Stimulated activated CD4-positive, alpha-beta T cell treated with anti-CD3 and anti-CD28 coated beads, TNF-alpha, amount 100 ng/mL, for 48 hours (primary cell): ENCODE data around the gene PTH2.
"Not testable (repeated sequence)": the region's sequence is repeated elsewhere in the genome, so short reads cannot be mapped to it uniquely, and the experiment has no call there.

Source experiments
- DNase-seq, 3 donors: peaks; one replicate each; pipeline ENCODE4 v3.0.0-alpha.2; 2020; ENCODE audit warnings: low read depth in 3 of 3

PTH2 gene

DNA sequence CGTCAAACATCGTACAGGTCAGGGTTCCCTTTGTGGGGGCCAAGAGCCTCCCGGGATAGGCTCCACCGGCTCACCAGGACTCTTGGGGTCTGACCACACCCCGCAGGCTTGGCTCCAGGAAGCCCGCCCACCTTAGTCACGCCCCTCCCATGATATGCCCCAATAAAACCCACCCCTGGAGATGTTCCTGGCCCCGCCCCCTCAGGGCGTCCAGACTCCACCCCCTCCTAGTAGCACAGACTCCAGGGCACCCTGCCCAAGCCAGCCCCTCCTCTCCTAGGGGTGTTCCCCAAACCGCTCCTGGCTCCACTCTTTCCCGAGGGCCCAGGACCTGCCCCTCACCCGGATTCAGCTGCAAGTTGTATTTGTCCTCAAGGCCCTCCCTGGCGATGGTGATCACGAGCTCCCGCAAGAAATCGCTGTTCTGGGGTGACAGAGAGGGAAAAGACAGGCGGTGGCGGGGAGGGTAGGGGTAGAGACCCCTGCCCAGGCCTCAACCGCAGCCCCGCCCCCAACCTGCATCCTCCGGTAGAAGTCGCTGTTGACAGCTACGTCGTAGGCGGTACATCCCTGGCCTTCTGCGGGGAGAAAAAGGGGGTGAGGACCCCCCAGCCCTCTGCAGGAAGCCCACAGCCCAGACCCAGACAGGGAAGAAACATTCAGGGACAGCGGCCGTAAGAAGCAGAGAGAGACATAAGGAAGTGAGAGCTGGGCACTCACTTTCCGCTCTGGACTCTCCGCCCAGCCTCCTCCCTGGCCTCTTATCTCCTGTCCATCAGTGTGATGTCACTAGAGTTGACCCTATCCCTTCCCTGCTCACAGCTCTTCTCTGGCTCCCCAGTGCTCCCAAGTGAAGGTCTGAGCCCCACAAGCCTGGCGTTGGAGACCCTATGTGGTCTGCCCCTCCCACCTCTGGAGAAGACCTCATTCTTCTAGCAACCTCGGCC is 24.5 kb upstream of the PTH2 start:
- no peak for DNase-seq

- DNase-seq = no peak
These were observed 22.8 kb upstream of the PTH2 start for GRCh38 chr19:49445997-49446396.

- not testable (repeated sequence) for DNase-seq
These were observed 21.0 kb upstream of the PTH2 start for GRCh38 chr19:49444100-49444700.

DNA sequence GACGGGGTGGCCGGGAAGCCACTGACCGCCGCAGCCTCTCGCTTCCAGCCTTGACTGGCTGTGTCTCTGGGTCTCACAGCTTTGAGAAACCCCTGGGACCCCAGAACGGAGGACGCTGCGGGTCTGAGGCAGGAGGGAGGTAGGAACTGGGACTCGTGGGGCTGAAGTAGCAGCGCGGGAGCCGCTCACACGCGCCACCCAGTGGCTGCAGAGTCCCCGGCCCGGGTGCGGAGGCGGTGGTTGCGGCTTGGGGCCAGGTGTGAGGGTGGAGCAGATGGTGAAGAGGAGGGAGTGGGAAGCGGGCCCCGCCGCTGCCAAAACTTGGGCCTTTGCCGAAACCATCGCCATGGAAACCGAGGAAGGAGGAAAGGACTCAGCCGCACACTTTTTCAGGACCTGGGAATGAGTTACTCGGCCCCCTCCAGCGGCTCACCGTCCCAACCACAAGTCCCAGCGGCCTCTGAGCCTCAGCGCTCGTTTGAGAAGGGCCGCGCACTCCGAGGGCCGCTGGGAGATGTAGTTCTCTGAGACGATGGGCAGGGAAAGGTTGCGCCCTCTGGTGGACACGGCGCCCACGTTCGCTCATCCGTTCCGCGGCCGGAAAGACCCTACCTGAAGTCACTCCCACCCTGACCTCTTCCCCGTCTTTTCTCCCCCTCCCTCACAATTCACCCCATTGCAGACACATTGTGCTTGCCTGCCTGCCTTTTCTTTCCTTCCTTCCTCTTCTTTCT is 20.3 kb upstream of the PTH2 start:
- peak; percentile 87 to 92 (median 89) for DNase-seq

GRCh38 chr19:49442771-49443365 is 19.6 kb upstream of the PTH2 start:
- DNase-seq = peak in 1 of 3 donors; percentile 56

- no peak for DNase-seq
These were observed 19.1 kb upstream of the PTH2 start for GRCh38 chr19:49442354-49442753.

DNA sequence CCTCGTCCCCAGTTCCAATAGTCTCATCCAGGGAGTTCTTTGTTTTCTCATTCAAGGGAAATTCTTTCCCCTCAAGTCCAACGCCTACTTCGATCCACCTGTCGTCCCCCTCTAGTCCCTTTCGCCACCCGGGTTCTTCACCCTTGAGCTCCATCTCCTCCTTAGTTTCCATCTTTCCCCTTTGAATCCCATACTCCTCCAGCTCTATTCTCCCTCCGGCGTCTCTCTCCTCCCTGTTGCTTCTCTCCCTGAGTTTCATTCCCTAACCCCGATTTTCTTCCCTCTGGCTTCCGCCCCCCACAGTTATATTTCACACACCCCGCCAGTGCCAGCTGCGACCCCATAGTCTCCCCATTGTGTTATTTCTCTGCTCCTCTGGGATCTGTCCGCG is 18.7 kb upstream of the PTH2 start:
- DNase-seq = no peak

DNA sequence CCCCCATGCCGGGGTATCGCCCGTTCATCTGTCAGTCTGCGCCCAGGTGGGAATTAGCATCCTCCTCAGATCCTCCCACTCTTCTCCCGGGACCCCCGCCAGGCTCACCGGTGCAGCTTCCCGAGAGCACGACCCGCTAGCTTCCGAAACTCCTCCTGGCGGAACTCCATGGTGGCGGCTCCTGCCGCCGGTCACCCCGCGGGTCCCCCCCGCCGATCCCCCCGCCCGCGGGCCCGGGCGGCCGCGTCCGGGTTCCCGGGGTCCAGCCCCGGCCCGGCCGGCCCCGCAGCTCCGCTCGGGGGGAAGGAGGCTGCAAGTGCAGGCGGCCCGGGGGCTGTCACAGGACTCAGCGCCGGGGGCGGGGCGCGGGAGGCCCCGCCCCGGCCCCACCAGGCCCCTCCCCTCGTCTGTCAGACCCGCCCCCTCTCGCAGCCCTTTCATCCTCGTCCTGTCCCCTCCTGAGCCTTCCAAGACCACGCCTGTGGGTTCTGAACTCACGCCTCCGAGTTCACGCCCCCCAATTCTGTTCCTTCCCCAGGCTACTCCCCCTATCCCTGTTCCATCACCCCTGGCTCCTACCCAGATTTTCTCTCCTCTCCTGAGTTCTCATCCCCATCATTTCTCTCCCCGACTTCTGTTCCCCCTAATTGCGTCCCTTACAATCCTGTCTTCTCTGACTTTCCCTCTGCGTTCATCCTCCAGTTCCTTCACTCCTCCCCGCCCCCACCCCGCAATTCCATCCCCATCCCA is 18.1 kb upstream of the PTH2 start, which contains the start of gene SLC17A7:
Gene SLC17A7 (minus strand): TSS at position 318 of the 750 bp plus-strand sequence. CDS start 148 bp downstream, at position 170.
- peak in 1 of 3 donors; percentile 41 for DNase-seq

GRCh38 chr19:49440439-49441209 is 17.4 kb upstream of the PTH2 start:
- DNase-seq = no peak

GRCh38 chr19:49439836-49440235 is 16.6 kb upstream of the PTH2 start:
- DNase-seq = no peak

DNA sequence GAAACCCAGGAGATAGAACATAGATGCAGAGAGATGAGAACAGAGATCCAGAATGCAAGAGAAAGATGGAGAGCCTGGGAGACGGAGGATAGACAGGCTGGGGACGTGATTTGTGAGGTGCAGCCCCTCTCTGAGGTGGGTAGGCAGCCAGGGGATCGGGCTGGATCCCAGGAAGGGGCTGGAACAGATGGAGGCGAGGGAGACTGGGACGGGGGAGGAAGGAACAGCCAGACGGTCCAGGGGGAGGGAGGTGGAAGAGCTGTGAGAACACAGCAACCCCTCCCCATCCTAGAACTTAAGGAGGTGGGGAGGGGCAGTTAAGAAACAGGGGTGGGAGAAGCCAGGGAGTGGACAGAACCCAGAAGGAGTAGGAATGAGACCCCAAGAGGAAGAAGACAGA is 15.0 kb upstream of the PTH2 start:
- no peak for DNase-seq

GRCh38 chr19:49437231-49437630 is 14.0 kb upstream of the PTH2 start:
- no peak for DNase-seq

DNA sequence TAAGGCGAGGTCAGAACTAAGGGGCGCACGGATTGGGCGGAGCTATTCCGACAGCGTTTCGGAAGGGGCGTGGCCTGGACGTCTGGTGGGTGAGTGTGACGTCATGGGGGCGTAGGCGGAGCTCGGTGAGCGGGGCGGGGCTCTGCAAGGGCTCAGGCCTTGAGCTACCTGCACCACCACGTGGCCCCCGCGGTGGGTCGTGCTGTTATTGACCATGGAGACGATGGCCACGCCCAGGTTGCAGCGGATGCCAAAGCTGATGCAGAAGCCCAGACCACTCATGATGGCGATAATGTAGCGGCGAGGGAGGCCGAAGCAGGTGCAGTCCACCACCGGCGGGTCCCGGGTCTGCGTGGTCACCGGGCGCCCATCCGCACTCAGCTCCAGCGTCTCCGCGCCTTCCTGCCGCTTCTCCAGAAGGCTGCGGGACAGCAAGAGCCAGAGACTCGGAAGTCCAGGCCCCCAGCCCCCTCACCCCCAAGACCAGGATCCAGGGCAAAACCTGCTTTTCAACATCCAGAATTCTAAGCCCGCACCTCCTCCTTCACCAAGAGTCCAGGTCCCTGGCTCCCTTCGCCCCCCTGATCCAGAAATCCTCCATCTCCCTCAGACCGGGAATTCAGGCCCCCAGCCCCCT is 13.3 kb upstream of the PTH2 start:
- peak in 2 of 3 donors; percentile 55 to 70 for DNase-seq

DNA sequence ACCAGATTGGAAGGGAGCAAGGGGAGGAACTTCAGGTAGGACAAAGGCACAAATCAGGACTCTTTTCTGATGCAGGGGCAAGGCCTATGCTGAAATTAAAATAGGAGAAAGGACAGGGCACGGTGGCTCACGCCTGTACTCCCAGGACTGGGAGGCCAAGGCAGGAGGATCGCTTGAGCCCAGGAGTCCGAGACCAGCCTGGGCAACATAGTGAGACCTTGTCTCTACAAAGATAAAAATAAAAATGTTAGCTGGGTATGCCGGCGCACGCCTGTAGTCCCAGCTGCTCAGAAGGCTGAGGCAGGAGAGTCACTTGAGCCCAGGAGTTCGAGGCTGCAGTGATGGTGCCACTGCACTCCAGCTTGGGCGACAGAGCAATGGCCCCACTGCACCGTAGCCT is 12.4 kb upstream of the PTH2 start:
- DNase-seq = no peak

- DNase-seq = no peak
These were observed 11.8 kb upstream of the PTH2 start for GRCh38 chr19:49434907-49435583.

- DNase-seq = no peak
These were observed 10.1 kb upstream of the PTH2 start for GRCh38 chr19:49433240-49433901.

GRCh38 chr19:49432141-49433073 is 9.2 kb upstream of the PTH2 start:
- DNase-seq = no peak

DNA sequence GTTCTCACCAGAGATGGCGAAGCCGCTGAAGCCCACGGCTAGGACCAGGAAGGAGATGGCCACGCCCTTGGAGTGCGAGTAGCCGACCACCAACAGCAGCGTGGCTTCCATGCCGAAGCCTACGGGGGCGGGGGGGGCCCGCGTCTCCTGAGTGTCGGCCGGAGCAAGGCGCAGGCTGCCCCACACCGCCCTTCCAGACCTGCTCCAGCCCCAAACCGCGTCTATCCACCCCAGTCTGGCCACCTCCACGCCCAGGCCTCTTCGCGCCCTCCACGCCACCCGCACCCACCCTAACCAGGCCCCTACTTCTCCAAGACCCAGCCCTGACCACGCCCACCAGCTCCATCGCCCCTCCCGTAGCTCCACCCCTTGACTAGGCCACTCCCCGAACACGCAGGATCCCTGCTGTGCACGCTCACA is 8.1 kb upstream of the PTH2 start:
- DNase-seq = no peak
